GM10266 (cell line): ENCODE measurements around the gene ZGRF1.
"Not testable (repeated sequence)": the region's sequence is repeated elsewhere in the genome, so short reads cannot be mapped to it uniquely, and the experiment has no call there.

Experiments used
- DNase-seq: peaks from one replicate; pipeline ENCODE4 v3.0.0; 2012; ENCODE audit errors: extremely low spot score
- CTCF ChIP-seq: IDR thresholded peaks from 2 replicates; pipeline ENCODE4 v1.5.1; 2012; ENCODE audit warnings: mild to moderate bottlenecking, low read depth; ENCODE audit not compliant: control insufficient read depth, insufficient read depth; ENCODE audit errors: missing control alignments

ZGRF1 gene

GRCh38 chr4:112504807-112505206 lies 131.9 kb downstream of the ZGRF1 start:
- no peak for TF ChIP-seq CTCF

GRCh38 chr4:112502871-112503270 lies 133.8 kb downstream of the ZGRF1 start:
- no peak for TF ChIP-seq CTCF
- no peak for DNase-seq

More at GRCh38 chr4:112504807-112505206, 131.9 kb downstream of the ZGRF1 start:
- no peak for DNase-seq

- DNase-seq, result no peak
- no peak for TF ChIP-seq CTCF
Measured at GRCh38 chr4:112492321-112492720, 144.4 kb downstream of the ZGRF1 start.

GRCh38 chr4:112490808-112491207 lies 145.9 kb downstream of the ZGRF1 start:
- not testable (repeated sequence) for DNase-seq
